Measurements from ENCODE around the gene CLSTN2. TPM values are rescaled to one million over a fixed set of nuclear protein-coding genes. Genes with fewer than 3 reads are reported as not detected.

Gene CLSTN2
- total RNA-seq, 1 experiment from 2014 or later, result 0.68 TPM

DNA sequence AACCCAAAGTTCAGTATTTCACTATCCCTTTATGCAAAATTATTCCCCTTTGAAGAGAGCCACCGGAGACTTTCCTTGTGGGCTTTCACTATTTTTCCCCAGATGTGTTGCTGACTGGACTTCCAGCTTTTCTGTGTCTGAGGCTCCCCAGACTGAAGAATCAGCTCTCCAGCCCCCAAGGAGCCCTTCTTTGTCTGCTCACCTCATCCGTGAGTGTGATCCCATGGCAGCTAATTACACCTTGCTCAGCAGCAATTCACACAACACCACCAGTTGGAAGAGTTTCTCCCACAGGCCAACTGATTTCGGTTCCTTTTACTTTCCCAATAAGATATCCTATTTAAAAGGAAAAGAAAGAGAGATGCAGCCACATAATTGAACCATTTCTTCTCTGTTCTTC lies 493.4 kb downstream of the CLSTN2 start:
- Histone ChIP-seq H3K18ac (ENCODE audit: insufficient read length, low read depth, low read length) (no peak overlapping the region), H3K27me3 (ENCODE audit: insufficient read depth, low read length) (no peaks in the 10 kb centered on the region), H2BK20ac (ENCODE audit: low read depth, low read length, poor library complexity, severe bottlenecking) (no peak overlapping the region), H3K79me2 (ENCODE audit: insufficient read depth, low read length) (no peaks in the 10 kb centered on the region), H2BK120ac (ENCODE audit: low read depth, low read length, poor library complexity, severe bottlenecking) (no peak overlapping the region), H3K9me3 (ENCODE audit: control insufficient read depth, low read depth, low read length) (no peaks in the 10 kb centered on the region), H4K5ac (ENCODE audit: insufficient read length, low read depth, low read length) (no peak overlapping the region), H3K4me2 (ENCODE audit: insufficient read depth, insufficient read length, low read length) (no peak overlapping the region), H2AFZ (ENCODE audit: low read length) (no peak overlapping the region), H2BK15ac (ENCODE audit: low read depth, low read length) (no peak overlapping the region), H3K4me1 (ENCODE audit: insufficient read depth, low read length) (no peaks in the 10 kb centered on the region), H2AK5ac (ENCODE audit: insufficient read length, low read length) (no peak overlapping the region), H3K4ac (ENCODE audit: low read depth, low read length) (no peak overlapping the region), H3K23ac (ENCODE audit: insufficient read length, low read depth, low read length) (no peak overlapping the region), H3K27ac (ENCODE audit: insufficient read length, low read depth, low read length) (no peak overlapping the region), H3K14ac (ENCODE audit: insufficient read depth, low read length) (no peak overlapping the region), H3K56ac (ENCODE audit: insufficient read length, low read depth, low read length) (no peak overlapping the region), H4K91ac (ENCODE audit: insufficient read length, low read depth, low read length) (no peak overlapping the region), H2BK12ac (ENCODE audit: insufficient read length, low read depth, low read length) (no peak overlapping the region), H3K23me2 (ENCODE audit: insufficient read length, low read depth, low read length, poor library complexity, severe bottlenecking) (no peaks in the 10 kb centered on the region), H4K8ac (replicated peaks; ENCODE audit: insufficient read length, low read depth, low read length) (no peak overlapping the region), H3T11ph (ENCODE audit: low read length) (no peak overlapping the region), H3K9ac (ENCODE audit: extremely low read depth, insufficient read length, low read length) (no peak overlapping the region), H3K79me1 (ENCODE audit: insufficient read depth, low read depth, low read length, poor library complexity, severe bottlenecking) (no peaks in the 10 kb centered on the region), H4K20me1 (ENCODE audit: control insufficient read depth, insufficient read depth, insufficient read length) (no peaks in the 10 kb centered on the region), H2BK5ac (ENCODE audit: insufficient read length, low read length) (no peak overlapping the region)
- WGBS (ENCODE audit: extremely low coverage, insufficient read length, low lambda C conversion rate), result no CpG with 5 or more reads among the region's 3 CpGs
- no peaks in the 10 kb centered on the region for H3K9me3 Mint-ChIP-seq
- no peak for DNase-seq
- no peak overlapping the region; a peak in 1 of 7 replicates for H3K27ac Mint-ChIP-seq
- TF ChIP-seq, protein P1, sequence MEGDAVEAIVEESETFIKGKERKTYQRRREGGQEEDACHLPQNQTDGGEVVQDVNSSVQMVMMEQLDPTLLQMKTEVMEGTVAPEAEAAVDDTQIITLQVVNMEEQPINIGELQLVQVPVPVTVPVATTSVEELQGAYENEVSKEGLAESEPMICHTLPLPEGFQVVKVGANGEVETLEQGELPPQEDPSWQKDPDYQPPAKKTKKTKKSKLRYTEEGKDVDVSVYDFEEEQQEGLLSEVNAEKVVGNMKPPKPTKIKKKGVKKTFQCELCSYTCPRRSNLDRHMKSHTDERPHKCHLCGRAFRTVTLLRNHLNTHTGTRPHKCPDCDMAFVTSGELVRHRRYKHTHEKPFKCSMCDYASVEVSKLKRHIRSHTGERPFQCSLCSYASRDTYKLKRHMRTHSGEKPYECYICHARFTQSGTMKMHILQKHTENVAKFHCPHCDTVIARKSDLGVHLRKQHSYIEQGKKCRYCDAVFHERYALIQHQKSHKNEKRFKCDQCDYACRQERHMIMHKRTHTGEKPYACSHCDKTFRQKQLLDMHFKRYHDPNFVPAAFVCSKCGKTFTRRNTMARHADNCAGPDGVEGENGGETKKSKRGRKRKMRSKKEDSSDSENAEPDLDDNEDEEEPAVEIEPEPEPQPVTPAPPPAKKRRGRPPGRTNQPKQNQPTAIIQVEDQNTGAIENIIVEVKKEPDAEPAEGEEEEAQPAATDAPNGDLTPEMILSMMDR (conservative IDR thresholded peaks at IDR 0.05), result no peak
- H3K4me3 Mint-ChIP-seq, result no peak overlapping the region
- H3K4me1 Mint-ChIP-seq, result peaks cover 20 to 21% of the 10 kb centered on the region in 2 experiments
- H3K36me3 Mint-ChIP-seq (ENCODE audit: insufficient read depth in 1 of 3, low read depth in 3 of 3), result no peaks in the 10 kb centered on the region
- no peaks in the 10 kb centered on the region; the same call in 1 of the 2 replicates for H3K27me3 Mint-ChIP-seq (ENCODE audit: low read depth)

All from H9 (cell line).